ENCODE results near the gene NOTO. TPM values are rescaled to one million over a fixed set of nuclear protein-coding genes. Genes with fewer than 3 reads are reported as not detected.

Gene NOTO
- total and polyA plus RNA-seq, 10 of the 15 experiments (the other 5 are each of a cell fraction or from before 2014, with no cell fraction given), result not detected

DNA sequence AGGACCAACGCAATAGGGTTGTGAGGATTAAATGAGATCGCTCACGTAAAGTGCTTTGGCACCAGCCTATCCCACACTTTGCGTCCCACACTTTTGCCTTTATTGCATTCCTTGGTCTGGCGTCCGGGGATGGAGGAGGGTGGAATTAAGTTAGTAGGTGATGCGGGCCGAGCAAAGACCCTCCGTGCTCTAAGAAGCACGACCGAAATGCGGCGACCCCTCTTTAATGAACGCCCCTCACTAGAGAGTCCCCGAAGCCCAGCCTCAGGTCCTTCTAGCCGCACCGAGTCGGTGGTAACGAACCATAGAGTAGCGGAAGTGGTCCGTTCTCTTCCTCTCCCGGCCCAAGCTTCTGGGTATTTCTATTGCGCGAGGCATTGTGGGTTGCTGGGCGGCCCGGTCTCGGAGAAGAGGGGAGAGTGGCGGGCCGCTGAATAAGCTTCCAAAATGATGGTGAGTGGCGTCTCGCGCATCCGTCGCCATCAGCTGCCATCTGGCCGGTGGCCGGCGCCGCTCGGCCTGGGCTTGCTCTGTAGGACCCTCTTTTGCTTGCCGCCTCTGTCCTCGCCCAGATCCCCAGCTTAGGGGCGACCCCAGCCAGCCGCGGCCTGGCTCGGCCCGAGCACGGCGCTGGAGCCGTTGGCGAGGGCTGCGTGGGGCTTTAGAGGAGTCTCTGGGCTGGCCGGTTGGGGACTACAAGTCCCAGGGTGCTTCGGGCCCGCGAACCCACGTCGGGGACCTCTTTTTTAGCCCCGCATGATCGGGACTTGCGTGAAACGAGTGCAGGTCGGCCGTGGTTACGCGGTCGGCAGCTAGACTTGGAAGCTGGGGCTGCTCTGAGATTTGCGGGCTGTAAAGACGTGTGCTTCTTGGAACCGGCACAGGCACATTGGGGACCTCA lies 31.8 kb downstream of the NOTO start, which contains the start of gene CCT7 (continued):
- TF ChIP-seq EP300 (IDR thresholded peaks at IDR 0.05; ENCODE audit: borderline replicate concordance in 1 of 2, control insufficient read depth in 1 of 2, low read depth in 2 of 2, low read length in 2 of 2), result no peak
- TF ChIP-seq, protein P1, sequence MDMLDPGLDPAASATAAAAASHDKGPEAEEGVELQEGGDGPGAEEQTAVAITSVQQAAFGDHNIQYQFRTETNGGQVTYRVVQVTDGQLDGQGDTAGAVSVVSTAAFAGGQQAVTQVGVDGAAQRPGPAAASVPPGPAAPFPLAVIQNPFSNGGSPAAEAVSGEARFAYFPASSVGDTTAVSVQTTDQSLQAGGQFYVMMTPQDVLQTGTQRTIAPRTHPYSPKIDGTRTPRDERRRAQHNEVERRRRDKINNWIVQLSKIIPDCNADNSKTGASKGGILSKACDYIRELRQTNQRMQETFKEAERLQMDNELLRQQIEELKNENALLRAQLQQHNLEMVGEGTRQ (IDR thresholded peaks at IDR 0.05; ENCODE audit: borderline replicate concordance, low read depth, low read length), result no peak
- TF ChIP-seq STAT1 (conservative IDR thresholded peaks at IDR 0.05), result peak; percentile 96; the same call in 1 of the 2 replicates
- TF ChIP-seq, protein P2, sequence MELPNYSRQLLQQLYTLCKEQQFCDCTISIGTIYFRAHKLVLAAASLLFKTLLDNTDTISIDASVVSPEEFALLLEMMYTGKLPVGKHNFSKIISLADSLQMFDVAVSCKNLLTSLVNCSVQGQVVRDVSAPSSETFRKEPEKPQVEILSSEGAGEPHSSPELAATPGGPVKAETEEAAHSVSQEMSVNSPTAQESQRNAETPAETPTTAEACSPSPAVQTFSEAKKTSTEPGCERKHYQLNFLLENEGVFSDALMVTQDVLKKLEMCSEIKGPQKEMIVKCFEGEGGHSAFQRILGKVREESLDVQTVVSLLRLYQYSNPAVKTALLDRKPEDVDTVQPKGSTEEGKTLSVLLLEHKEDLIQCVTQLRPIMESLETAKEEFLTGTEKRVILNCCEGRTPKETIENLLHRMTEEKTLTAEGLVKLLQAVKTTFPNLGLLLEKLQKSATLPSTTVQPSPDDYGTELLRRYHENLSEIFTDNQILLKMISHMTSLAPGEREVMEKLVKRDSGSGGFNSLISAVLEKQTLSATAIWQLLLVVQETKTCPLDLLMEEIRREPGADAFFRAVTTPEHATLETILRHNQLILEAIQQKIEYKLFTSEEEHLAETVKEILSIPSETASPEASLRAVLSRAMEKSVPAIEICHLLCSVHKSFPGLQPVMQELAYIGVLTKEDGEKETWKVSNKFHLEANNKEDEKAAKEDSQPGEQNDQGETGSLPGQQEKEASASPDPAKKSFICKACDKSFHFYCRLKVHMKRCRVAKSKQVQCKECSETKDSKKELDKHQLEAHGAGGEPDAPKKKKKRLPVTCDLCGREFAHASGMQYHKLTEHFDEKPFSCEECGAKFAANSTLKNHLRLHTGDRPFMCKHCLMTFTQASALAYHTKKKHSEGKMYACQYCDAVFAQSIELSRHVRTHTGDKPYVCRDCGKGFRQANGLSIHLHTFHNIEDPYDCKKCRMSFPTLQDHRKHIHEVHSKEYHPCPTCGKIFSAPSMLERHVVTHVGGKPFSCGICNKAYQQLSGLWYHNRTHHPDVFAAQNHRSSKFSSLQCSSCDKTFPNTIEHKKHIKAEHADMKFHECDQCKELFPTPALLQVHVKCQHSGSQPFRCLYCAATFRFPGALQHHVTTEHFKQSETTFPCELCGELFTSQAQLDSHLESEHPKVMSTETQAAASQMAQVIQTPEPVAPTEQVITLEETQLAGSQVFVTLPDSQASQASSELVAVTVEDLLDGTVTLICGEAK (IDR thresholded peaks at IDR 0.05; ENCODE audit: borderline replicate concordance), result peak; percentile 96
- TF ChIP-seq TAF1 (IDR thresholded peaks at IDR 0.05; ENCODE audit: borderline replicate concordance, low read depth, low read length), result peak; percentile 99
- TF ChIP-seq SMARCA5 (IDR thresholded peaks at IDR 0.05), result peak; percentile 80
- TF ChIP-seq GABPA (IDR thresholded peaks at IDR 0.05; ENCODE audit: low read depth), result peak; percentile 94
- TF ChIP-seq CEBPB (IDR thresholded peaks at IDR 0.05; ENCODE audit: borderline replicate concordance in 1 of 2, low read depth in 2 of 2, low read length in 2 of 2), result no peak
- TF ChIP-seq, protein P3, sequence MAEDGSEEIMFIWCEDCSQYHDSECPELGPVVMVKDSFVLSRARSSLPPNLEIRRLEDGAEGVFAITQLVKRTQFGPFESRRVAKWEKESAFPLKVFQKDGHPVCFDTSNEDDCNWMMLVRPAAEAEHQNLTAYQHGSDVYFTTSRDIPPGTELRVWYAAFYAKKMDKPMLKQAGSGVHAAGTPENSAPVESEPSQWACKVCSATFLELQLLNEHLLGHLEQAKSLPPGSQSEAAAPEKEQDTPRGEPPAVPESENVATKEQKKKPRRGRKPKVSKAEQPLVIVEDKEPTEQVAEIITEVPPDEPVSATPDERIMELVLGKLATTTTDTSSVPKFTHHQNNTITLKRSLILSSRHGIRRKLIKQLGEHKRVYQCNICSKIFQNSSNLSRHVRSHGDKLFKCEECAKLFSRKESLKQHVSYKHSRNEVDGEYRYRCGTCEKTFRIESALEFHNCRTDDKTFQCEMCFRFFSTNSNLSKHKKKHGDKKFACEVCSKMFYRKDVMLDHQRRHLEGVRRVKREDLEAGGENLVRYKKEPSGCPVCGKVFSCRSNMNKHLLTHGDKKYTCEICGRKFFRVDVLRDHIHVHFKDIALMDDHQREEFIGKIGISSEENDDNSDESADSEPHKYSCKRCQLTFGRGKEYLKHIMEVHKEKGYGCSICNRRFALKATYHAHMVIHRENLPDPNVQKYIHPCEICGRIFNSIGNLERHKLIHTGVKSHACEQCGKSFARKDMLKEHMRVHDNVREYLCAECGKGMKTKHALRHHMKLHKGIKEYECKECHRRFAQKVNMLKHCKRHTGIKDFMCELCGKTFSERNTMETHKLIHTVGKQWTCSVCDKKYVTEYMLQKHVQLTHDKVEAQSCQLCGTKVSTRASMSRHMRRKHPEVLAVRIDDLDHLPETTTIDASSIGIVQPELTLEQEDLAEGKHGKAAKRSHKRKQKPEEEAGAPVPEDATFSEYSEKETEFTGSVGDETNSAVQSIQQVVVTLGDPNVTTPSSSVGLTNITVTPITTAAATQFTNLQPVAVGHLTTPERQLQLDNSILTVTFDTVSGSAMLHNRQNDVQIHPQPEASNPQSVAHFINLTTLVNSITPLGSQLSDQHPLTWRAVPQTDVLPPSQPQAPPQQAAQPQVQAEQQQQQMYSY (CRISPR knock-in tag; IDR thresholded peaks at IDR 0.05), result no peak
- TF ChIP-seq, protein P4, sequence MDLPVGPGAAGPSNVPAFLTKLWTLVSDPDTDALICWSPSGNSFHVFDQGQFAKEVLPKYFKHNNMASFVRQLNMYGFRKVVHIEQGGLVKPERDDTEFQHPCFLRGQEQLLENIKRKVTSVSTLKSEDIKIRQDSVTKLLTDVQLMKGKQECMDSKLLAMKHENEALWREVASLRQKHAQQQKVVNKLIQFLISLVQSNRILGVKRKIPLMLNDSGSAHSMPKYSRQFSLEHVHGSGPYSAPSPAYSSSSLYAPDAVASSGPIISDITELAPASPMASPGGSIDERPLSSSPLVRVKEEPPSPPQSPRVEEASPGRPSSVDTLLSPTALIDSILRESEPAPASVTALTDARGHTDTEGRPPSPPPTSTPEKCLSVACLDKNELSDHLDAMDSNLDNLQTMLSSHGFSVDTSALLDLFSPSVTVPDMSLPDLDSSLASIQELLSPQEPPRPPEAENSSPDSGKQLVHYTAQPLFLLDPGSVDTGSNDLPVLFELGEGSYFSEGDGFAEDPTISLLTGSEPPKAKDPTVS (IDR thresholded peaks at IDR 0.05; ENCODE audit: low read depth, low read length), result peak; percentile 83
- no peak for TF ChIP-seq ZNF384 (IDR thresholded peaks at IDR 0.05; ENCODE audit: borderline replicate concordance, low read depth, low read length)
- TF ChIP-seq KAT2A (conservative IDR thresholded peaks at IDR 0.05; ENCODE audit: control insufficient read depth, low read depth, low read length), result no peak; the same call in 1 of the 2 replicates
- TF ChIP-seq, protein P5, sequence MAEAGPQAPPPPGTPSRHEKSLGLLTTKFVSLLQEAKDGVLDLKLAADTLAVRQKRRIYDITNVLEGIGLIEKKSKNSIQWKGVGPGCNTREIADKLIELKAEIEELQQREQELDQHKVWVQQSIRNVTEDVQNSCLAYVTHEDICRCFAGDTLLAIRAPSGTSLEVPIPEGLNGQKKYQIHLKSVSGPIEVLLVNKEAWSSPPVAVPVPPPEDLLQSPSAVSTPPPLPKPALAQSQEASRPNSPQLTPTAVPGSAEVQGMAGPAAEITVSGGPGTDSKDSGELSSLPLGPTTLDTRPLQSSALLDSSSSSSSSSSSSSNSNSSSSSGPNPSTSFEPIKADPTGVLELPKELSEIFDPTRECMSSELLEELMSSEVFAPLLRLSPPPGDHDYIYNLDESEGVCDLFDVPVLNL (IDR thresholded peaks at IDR 0.05; ENCODE audit: low read depth, low read length), result no peak

Measured in GM12878 (cell line).